HG02623 (cell line): ENCODE data around the gene SSMEM1.
A peak's percentile ranks its signal among the peaks of the same experiment; 100 is the strongest.
"Not testable (repeated sequence)": the region's sequence is repeated elsewhere in the genome, so short reads cannot be mapped to it uniquely, and the experiment has no call there.

ENCODE experiments used
- ATAC-seq: cut with Tn5 transposase; IDR thresholded peaks from one replicate; pipeline ENCODE4 v1.9.1; 2021; ENCODE audit warnings: moderate library complexity; ENCODE audit not compliant: unreplicated experiment

SSMEM1 gene

GRCh38 chr7:130207642-130208041, at the start of gene SSMEM1:
Gene SSMEM1 (plus strand): TSS chr7:130207860. CDS start chr7:130207911, 51 bp downstream.
- ATAC-seq, result no peak

- no peak for ATAC-seq
These were observed 47.6 kb upstream of the SSMEM1 start for GRCh38 chr7:130160023-130160422.

GRCh38 chr7:130160455-130160854, 47.2 kb upstream of the SSMEM1 start:
- no peak for ATAC-seq

GRCh38 chr7:130162196-130162595, 45.5 kb upstream of the SSMEM1 start:
- no peak for ATAC-seq

GRCh38 chr7:130174237-130174959, 33.3 kb upstream of the SSMEM1 start:
- ATAC-seq, result no peak

GRCh38 chr7:130178251-130178650, 29.4 kb upstream of the SSMEM1 start:
- no peak for ATAC-seq

GRCh38 chr7:130179631-130180030, 28.0 kb upstream of the SSMEM1 start:
- no peak for ATAC-seq

GRCh38 chr7:130180571-130181262, 26.9 kb upstream of the SSMEM1 start:
- no peak for ATAC-seq

GRCh38 chr7:130181263-130181605, 26.4 kb upstream of the SSMEM1 start:
- no peak for ATAC-seq

GRCh38 chr7:130182990-130183389, 24.7 kb upstream of the SSMEM1 start:
- ATAC-seq, result peak; percentile 72

- not testable (repeated sequence) for ATAC-seq
These were observed 23.3 kb upstream of the SSMEM1 start for GRCh38 chr7:130184349-130184748.

GRCh38 chr7:130187360-130187759, 20.3 kb upstream of the SSMEM1 start:
- no peak for ATAC-seq

- no peak for ATAC-seq
These were observed 18.3 kb upstream of the SSMEM1 start for GRCh38 chr7:130189343-130189742.

- no peak for ATAC-seq
These were observed 15.9 kb upstream of the SSMEM1 start for GRCh38 chr7:130191791-130192190.

GRCh38 chr7:130195396-130195795, 12.3 kb upstream of the SSMEM1 start:
- no peak for ATAC-seq

GRCh38 chr7:130196476-130196875, 11.2 kb upstream of the SSMEM1 start:
- no peak for ATAC-seq

GRCh38 chr7:130197094-130197493, 10.6 kb upstream of the SSMEM1 start:
- no peak for ATAC-seq

GRCh38 chr7:130201796-130202195, 5.9 kb upstream of the SSMEM1 start:
- ATAC-seq, result no peak

GRCh38 chr7:130205084-130205947, 2.3 kb upstream of the SSMEM1 start, which contains the start of gene TMEM209:
Gene TMEM209 (minus strand): TSS chr7:130205406. CDS start chr7:130205375, 31 bp downstream.
- ATAC-seq, result peak; percentile 94

- no peak for ATAC-seq
These were observed 627 bp upstream of the SSMEM1 start for GRCh38 chr7:130207033-130207432.

GRCh38 chr7:130208516-130208915, 856 bp downstream of the SSMEM1 start:
- ATAC-seq, result no peak
